ENCODE measurements around the gene ZBTB8B. TPM values are rescaled to one million over a fixed set of nuclear protein-coding genes. Genes with fewer than 3 reads are reported as not detected.
"Not testable (repeated sequence)": the region's sequence is repeated elsewhere in the genome, so short reads cannot be mapped to it uniquely, and the experiment has no call there.

Gene ZBTB8B
- 0.07 and 0.23 TPM in 2 replicates for total RNA-seq

DNA sequence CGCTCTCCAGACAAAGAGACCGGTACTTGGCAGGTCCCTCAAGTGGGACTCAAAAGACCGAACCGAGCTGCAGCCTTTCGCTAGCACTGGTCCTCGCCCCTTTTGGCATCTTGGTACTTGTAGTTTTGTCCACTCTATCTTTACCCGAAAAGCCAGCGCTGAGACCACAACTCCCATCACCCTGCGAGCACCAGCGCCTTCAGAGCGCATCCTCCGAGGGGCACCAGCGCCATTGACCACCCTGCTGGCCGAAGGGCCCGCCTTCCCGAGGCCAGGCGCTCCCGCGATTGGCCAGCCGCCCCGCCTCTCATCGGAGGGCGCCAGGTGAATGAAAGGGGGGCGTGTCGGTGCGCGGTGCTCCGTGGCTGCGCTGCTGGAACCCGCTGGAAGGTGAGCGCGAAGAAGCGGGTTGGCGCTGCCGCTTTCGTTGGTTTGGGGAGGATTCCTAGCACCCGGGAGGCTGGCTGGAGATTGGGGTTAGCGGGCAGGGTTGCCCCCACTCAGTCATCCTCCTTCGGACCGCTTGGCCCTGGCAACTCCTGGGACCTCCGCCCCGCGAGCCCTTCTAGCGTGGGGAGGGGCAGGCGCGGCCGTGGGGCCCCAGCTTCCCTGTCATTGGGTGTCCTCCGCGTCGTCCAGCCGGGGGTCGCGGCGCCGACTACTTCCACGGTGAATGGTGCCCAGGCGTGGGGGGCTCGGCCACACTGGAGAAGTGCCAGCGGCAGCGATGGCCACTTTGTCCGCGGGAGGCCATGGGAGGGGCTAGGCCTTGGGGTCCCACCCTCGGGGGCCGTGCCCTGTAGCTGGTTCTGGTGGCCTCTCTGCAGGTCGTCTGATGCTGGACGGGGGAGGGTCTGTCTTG is at the start of gene ZBTB8B:
TSS of gene ZBTB8B (plus strand) at position 357 of the 862 bp plus-strand sequence. CDS start 5,553 bp downstream, outside the sequence.
- DNase-seq (ENCODE audit: low read depth), result no peak

DNA sequence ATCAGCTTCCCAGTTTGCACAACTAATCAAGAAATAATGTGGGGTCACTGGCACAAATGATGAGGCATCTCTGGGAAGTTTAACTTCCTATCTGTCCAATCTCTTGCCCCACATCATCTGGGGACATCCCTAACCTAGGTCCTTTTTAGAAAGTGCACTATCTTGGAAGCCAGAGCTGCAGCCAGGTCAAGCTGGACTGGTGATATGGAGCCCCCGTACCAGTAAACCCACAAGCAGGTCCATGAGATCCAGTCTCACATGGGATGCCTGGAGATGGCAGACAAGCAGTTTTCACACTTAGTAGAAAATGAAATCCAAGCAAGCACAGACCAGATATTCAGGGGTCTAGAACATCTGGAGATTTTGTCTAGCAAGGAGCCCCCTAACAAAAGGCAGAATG is 43.1 kb upstream of the ZBTB8B start:
- TF ChIP-seq, protein P1, sequence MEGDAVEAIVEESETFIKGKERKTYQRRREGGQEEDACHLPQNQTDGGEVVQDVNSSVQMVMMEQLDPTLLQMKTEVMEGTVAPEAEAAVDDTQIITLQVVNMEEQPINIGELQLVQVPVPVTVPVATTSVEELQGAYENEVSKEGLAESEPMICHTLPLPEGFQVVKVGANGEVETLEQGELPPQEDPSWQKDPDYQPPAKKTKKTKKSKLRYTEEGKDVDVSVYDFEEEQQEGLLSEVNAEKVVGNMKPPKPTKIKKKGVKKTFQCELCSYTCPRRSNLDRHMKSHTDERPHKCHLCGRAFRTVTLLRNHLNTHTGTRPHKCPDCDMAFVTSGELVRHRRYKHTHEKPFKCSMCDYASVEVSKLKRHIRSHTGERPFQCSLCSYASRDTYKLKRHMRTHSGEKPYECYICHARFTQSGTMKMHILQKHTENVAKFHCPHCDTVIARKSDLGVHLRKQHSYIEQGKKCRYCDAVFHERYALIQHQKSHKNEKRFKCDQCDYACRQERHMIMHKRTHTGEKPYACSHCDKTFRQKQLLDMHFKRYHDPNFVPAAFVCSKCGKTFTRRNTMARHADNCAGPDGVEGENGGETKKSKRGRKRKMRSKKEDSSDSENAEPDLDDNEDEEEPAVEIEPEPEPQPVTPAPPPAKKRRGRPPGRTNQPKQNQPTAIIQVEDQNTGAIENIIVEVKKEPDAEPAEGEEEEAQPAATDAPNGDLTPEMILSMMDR (conservative IDR thresholded peaks at IDR 0.05; ENCODE audit: low read depth, low read length), result no peak
- no peak for DNase-seq (ENCODE audit: low read depth)
- H3K4me3 ChIP-seq (ENCODE audit: low read depth, low read length), result no peak overlapping the region

More for the DNA sequence above, at the start of gene ZBTB8B:
- peak within 1 kb of the TSS; percentile 48 for H3K4me3 ChIP-seq (ENCODE audit: low read depth, low read length)
- TF ChIP-seq, protein P1 (conservative IDR thresholded peaks at IDR 0.05; ENCODE audit: low read depth, low read length), result no peak

DNA sequence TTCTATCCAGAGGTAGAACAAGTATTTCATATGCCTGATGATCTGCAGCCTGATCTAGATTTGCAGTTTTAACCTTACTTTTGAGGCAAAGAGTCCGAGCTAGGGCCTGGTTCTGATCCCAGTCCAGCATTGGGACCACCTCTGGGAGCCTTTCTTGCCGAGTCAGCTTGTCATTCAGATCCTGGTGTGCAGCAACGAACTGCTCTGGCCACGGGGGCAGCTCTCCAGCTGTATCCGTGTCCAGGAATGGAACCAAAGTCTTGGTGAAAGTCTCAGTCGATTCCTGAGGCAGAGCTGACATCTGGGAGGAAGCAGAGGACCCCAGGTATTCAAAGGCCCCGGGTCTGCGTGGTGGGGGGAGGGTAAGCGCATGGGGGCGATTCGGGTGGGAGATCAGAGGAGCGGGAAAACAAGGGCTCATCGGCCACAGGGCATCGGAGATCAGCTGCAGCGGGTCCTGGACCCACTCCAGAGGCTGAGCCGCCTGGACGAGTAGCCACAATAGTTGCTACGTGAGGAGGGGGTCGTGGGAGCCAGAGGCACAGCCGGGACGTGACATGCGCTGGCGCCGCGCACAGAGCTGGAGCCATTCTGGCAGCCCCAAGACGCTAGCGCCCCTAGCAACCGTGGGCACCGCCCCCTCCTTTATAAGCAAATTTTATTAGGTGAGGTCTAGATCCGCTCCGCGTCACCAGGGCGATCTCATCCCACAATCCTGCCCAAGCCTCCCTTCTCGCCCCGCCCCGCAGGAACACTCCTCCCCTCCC is 38.2 kb upstream of the ZBTB8B start:
- H3K4me3 ChIP-seq (ENCODE audit: low read depth, low read length), result peak overlapping the region; percentile 40
- DNase-seq (ENCODE audit: low read depth), result no peak

DNA sequence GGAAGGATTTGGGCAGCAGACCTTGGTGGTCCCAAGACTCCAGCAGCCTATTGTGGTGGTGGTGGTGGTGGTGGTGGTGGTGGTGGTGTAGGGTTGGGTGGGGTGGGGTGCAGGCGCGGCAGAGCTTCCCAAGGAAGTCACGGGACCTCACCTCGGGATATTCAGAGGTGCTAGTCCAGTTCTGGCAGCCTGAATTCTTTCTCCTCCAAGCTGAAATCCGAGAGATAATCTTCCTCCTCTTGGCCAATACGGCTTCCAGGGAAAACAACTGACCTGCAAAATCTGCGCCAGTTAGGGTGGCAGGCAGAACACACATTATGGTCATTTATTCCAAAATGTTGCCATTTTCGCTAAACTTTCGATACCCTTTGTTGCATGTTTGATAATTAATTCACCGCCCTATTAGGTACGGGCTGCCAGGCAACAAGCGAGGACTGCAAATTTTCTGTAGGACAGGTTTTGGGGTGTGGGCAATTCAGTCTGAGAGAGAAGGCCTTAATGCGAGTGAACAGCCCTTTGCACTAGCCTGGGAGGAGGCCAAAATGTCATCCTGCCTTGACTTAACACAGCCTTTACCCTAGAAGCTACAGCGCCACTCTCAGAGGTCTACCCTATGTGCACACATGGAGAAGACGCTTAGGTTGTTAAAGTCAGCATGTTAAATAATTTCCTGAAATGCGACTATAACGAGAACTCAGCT is 37.5 kb upstream of the ZBTB8B start:
- H3K4me3 ChIP-seq (ENCODE audit: low read depth, low read length), result no peak overlapping the region
- DNase-seq (ENCODE audit: low read depth), result no peak
- TF ChIP-seq, protein P1 (conservative IDR thresholded peaks at IDR 0.05; ENCODE audit: low read depth, low read length), result no peak

More for the DNA sequence above, 38.2 kb upstream of the ZBTB8B start:
- TF ChIP-seq, protein P1 (conservative IDR thresholded peaks at IDR 0.05; ENCODE audit: low read depth, low read length), result no peak

DNA sequence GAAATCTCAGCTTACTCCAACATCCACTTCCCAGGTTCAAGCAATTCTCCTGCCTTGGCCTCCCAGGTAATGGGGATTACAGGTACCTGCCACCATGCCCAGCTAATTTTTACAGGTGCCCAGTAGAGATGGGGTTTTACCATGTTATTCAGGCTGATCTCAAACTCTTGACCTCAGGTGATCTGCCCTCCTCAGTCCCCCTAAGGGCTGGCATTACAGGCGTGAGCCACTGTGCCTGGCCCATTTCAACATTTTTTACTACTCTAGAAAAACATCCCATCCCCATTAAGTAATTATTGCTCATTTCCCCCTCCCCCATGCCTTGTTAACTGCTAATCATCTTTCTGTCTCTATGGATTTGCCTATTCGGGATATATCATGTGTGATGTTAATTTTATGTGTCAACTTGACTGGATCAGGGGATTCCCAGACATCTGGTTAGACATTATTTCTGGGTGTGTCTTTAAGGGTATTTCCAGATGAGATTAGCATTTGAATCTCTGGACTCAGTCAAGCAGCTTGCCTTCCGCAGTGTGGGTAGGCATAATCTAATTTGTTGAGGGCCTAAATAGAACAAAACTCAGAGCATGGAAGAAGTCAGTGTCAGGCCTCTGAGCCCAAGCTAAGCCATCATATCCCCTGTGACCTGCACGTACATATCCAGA is 33.0 kb upstream of the ZBTB8B start:
- TF ChIP-seq, protein P1 (conservative IDR thresholded peaks at IDR 0.05; ENCODE audit: low read depth, low read length), result no peak
- no peak for DNase-seq (ENCODE audit: low read depth)
- H3K4me3 ChIP-seq (ENCODE audit: low read depth, low read length), result no peak overlapping the region

DNA sequence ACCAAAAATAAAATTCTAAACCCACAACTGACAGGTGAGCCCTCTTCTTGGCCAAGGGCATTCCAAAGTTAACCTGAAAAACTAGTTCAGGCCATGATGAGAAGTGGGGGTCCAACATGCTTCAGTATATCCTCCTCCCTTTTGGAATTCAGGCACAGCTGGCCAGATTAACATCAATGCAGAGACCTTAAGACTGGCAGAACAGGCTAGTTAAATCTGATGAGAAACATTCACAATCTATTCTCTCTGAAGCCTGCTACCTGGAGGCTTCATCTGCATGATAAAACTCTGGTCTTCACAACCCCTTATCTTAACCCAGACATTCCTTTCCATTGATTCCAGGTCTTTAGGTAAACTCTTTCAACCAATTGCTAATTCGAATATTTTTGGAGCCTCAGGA is 26.7 kb upstream of the ZBTB8B start:
- TF ChIP-seq, protein P1 (conservative IDR thresholded peaks at IDR 0.05; ENCODE audit: low read depth, low read length), result no peak
- DNase-seq (ENCODE audit: low read depth), result no peak
- no peak overlapping the region for H3K4me3 ChIP-seq (ENCODE audit: low read depth, low read length)

DNA sequence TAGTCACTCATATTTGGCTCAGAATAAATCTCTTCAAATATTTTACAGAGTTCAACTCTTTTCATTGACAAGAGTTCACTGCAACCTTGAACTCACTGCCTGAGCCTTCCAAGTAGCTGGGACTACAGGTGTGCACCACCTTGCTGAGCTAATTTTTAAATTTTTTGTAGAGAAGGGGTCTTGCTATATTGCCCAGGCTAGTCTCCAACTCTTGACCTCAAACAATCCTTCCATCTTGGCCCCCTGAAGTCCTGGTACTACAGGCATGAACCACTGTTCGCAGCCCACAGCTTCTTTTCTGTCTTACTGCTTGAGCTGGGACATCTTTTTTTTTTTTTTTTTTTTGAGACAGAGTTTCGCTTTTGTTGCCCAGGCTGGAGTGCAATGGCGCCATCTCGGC is 26.1 kb upstream of the ZBTB8B start:
- not testable (repeated sequence) for DNase-seq (ENCODE audit: low read depth); H3K4me3 ChIP-seq (ENCODE audit: low read depth, low read length)

DNA sequence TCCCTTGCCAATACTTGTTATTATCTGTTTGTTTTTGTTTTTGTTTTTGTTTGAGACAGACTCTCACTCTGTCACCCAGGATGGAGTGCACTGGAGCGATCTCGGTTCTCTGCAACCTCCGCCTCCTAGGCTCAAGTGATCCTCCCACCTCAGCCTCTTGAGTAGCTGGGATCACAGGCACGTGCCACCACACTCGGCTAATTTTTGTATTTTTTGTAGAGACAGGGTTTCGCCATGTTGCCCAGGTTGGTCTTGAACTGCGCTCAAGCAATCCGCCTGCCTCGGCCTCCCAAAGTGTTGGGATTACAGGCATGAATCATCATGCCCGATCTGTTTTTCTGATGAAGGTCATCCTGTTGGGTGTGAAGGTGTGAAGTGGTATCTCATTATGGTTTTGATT is 23.4 kb upstream of the ZBTB8B start:
- not testable (repeated sequence) for DNase-seq (ENCODE audit: low read depth); H3K4me3 ChIP-seq (ENCODE audit: low read depth, low read length)
